ENCODE data around the gene ABHD12.

Gene ABHD12

DNA sequence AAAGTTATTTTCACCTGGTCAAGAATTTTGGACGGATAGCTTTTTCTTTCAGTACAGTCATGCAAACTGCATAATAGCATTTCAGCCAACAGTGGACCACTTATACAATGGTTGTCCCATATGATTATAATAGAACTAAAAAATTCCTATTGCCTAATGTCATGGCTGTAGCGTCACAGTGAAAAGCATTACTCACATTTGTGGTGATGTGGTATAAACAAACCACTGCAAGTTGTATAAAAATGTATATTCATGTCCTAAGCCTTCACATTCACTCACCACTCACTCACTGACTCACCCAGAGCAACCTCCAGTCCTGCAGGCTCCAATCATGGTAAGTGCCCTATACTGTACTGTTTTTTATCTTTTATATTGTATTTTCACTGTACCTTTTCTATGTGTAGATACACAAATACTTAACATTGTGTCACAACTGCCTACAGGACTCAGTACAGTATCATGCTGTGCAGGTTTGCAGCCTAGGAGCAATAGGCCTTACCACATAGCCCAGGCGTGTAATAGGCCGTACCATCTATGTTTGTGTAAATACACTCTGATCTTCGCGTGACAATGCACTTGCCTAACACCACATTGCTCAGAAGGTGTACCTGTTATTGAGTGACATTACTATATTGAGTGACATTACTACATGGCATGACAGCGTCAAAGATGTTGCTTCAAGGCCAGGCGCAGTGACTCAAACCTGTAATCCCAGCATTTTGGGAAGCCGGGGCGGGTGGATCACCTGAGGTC lies 17.9 kb downstream of the ABHD12 start:
- no peak for TF ChIP-seq SPI1 (IDR thresholded peaks at IDR 0.05; ENCODE audit: low read depth, low read length)
- no peak for TF ChIP-seq POLR2A (IDR thresholded peaks at IDR 0.05; ENCODE audit: low read depth, low read length)
- TF ChIP-seq POU2F2 (IDR thresholded peaks at IDR 0.05; ENCODE audit: low read depth, low read length) = no peak
- TF ChIP-seq TAF1 (IDR thresholded peaks at IDR 0.05; ENCODE audit: low read depth, low read length) = no peak
- TF ChIP-seq POLR2AphosphoS5 (IDR thresholded peaks at IDR 0.05; ENCODE audit: low read depth, low read length) = no peak
- TF ChIP-seq PAX5 (IDR thresholded peaks at IDR 0.05; ENCODE audit: insufficient read depth, low read length, severe bottlenecking) = no peak
- no peak for DNase-seq (ENCODE audit: insufficient read length, low spot score)
- no peak for FAIRE-seq

DNA sequence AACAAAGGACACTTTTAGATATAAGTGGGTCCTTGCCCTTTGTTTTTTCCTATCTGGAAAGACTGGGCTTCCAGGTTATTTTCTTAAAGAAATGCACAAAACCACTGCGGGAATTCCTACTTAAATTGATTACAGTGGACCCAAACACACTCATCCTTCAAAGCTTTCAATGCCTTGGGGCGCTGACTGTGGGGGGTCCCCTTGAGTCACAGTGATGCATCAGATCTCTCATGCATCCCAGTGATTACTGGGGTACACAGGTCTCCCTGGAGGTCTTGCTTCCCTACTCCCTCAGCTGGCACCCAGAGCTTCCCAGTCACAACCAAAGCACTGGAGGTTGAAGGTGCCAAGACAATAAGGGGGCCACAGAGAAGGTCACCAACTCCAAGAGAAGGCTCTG lies 20.7 kb downstream of the ABHD12 start:
- TF ChIP-seq PAX5 (IDR thresholded peaks at IDR 0.05; ENCODE audit: insufficient read depth, low read length, severe bottlenecking) (no peak), SPI1 (IDR thresholded peaks at IDR 0.05; ENCODE audit: low read depth, low read length) (no peak), TAF1 (IDR thresholded peaks at IDR 0.05; ENCODE audit: low read depth, low read length) (no peak), POLR2AphosphoS5 (IDR thresholded peaks at IDR 0.05; ENCODE audit: low read depth, low read length) (no peak), POU2F2 (IDR thresholded peaks at IDR 0.05; ENCODE audit: low read depth, low read length) (no peak), POLR2A (IDR thresholded peaks at IDR 0.05; ENCODE audit: low read depth, low read length) (no peak)
- FAIRE-seq (no peak), DNase-seq (ENCODE audit: insufficient read length, low spot score) (no peak)

DNA sequence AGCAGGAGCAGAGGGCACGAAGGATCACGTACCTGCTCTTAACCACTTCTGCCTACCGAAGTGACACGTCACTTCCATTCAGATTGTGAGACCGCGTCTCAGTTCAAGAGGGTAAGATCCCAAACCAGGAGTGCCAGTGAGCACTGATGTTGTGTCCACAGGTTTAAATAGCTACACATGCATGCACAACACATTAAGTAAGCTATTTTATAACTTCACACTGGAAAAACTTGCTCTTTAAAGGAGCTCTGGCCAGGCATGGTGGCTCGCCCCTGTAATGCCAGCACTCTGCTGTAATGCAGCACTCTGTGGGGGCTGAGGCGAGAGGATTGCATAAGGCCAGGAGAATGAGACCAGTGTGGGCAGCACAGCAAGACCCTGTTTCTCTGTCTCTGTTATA lies 21.1 kb downstream of the ABHD12 start:
- TF ChIP-seq POLR2A (IDR thresholded peaks at IDR 0.05; ENCODE audit: low read depth, low read length) = no peak
- TF ChIP-seq PAX5 (IDR thresholded peaks at IDR 0.05; ENCODE audit: insufficient read depth, low read length, severe bottlenecking) = no peak
- no peak for TF ChIP-seq SPI1 (IDR thresholded peaks at IDR 0.05; ENCODE audit: low read depth, low read length)
- TF ChIP-seq POU2F2 (IDR thresholded peaks at IDR 0.05; ENCODE audit: low read depth, low read length) = no peak
- no peak for TF ChIP-seq TAF1 (IDR thresholded peaks at IDR 0.05; ENCODE audit: low read depth, low read length)
- no peak for TF ChIP-seq POLR2AphosphoS5 (IDR thresholded peaks at IDR 0.05; ENCODE audit: low read depth, low read length)
- FAIRE-seq (no peak), DNase-seq (ENCODE audit: insufficient read length, low spot score) (no peak)

DNA sequence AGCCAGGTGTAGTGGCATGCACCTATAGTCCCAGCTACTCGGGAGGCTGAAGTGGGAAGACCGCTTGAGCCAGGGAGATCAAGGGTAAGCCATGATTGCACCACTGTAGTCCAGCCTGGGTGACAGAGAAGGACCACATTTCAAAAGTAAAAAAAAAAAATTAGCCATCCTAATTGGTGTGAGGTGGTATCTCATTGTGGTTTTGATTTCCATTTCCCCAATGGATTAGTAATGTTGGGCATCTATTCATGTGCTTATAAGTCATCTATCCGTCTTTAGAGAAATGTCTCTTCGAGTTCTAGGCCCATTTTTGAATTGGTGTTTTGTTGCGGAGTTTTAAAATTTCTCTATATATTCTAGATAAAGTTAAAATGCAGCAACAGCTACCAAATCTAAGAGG lies 21.7 kb downstream of the ABHD12 start:
- DNase-seq (ENCODE audit: insufficient read length, low spot score) (no peak), FAIRE-seq (no peak)
- no peak for TF ChIP-seq POLR2AphosphoS5 (IDR thresholded peaks at IDR 0.05; ENCODE audit: low read depth, low read length)
- TF ChIP-seq PAX5 (IDR thresholded peaks at IDR 0.05; ENCODE audit: insufficient read depth, low read length, severe bottlenecking) = no peak
- no peak for TF ChIP-seq TAF1 (IDR thresholded peaks at IDR 0.05; ENCODE audit: low read depth, low read length)
- no peak for TF ChIP-seq POU2F2 (IDR thresholded peaks at IDR 0.05; ENCODE audit: low read depth, low read length)
- TF ChIP-seq SPI1 (IDR thresholded peaks at IDR 0.05; ENCODE audit: low read depth, low read length) = no peak
- TF ChIP-seq POLR2A (IDR thresholded peaks at IDR 0.05; ENCODE audit: low read depth, low read length) = no peak

DNA sequence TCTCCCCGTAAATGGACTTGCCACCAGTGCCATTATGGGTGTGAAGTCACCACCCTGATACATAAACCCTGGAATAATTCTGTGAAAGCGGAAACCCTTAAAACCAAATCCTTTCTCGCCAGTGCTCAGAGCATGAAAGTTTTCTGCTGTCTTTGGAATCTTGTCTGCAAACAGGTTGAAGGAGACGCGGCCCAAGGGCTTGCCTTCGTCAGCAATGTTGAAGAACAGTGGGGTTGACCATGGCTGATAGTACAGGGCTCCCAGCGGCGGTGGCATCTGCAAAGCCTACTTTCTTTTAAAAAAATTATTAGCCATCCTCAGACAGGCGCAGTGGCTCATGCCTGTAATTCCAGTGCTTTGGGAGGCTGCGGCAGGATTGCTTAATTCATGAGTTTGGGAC lies 22.1 kb downstream of the ABHD12 start:
- FAIRE-seq = no peak
- DNase-seq (ENCODE audit: insufficient read length, low spot score) = no peak
- TF ChIP-seq TAF1 (IDR thresholded peaks at IDR 0.05; ENCODE audit: low read depth, low read length) = no peak
- no peak for TF ChIP-seq POU2F2 (IDR thresholded peaks at IDR 0.05; ENCODE audit: low read depth, low read length)
- no peak for TF ChIP-seq SPI1 (IDR thresholded peaks at IDR 0.05; ENCODE audit: low read depth, low read length)
- TF ChIP-seq POLR2A (IDR thresholded peaks at IDR 0.05; ENCODE audit: low read depth, low read length) = no peak
- no peak for TF ChIP-seq POLR2AphosphoS5 (IDR thresholded peaks at IDR 0.05; ENCODE audit: low read depth, low read length)
- no peak for TF ChIP-seq PAX5 (IDR thresholded peaks at IDR 0.05; ENCODE audit: insufficient read depth, low read length, severe bottlenecking)

DNA sequence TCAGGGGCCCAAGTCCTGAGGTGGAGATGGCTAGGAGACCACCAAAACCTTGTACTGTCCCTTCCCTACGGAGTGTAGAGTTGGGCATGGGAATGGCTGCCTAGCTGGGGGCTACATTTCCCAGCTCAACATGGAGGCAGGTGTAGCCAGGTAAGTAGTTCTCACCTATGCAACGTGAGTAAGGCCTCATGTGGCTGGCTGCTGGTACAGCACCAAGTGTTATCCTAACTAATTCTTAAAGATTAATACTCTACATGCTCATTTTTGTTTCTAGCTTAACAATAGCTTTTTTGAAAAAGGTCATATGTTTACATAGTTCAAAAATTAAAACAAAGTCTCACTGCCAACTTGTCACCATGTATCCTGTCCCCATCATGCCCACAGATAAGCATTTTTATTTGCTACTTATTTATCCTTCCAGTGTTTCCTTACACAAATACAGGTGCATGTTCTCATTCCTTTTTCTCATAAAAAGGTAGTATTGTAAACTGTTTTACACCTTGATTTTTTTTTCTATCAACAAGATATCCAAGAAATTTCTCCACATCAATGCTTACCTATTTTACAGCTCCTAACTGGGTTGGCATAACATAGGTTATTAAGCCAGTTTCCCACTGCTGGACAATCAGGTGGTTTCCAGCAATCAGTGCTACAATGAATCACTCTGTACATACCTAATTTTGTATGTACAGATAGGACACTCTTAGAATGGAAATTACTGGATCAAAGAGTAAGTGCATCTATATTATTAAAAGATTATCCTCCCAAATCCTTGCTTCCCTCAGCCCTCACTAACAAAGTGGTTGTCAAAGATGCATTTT lies 25.5 kb downstream of the ABHD12 start:
- TF ChIP-seq POU2F2 (IDR thresholded peaks at IDR 0.05; ENCODE audit: low read depth, low read length) = no peak
- TF ChIP-seq SPI1 (IDR thresholded peaks at IDR 0.05; ENCODE audit: low read depth, low read length) = no peak
- TF ChIP-seq PAX5 (IDR thresholded peaks at IDR 0.05; ENCODE audit: insufficient read depth, low read length, severe bottlenecking) = no peak
- no peak for TF ChIP-seq POLR2A (IDR thresholded peaks at IDR 0.05; ENCODE audit: low read depth, low read length)
- no peak for TF ChIP-seq TAF1 (IDR thresholded peaks at IDR 0.05; ENCODE audit: low read depth, low read length)
- TF ChIP-seq POLR2AphosphoS5 (IDR thresholded peaks at IDR 0.05; ENCODE audit: low read depth, low read length) = no peak
- FAIRE-seq = no peak

DNA sequence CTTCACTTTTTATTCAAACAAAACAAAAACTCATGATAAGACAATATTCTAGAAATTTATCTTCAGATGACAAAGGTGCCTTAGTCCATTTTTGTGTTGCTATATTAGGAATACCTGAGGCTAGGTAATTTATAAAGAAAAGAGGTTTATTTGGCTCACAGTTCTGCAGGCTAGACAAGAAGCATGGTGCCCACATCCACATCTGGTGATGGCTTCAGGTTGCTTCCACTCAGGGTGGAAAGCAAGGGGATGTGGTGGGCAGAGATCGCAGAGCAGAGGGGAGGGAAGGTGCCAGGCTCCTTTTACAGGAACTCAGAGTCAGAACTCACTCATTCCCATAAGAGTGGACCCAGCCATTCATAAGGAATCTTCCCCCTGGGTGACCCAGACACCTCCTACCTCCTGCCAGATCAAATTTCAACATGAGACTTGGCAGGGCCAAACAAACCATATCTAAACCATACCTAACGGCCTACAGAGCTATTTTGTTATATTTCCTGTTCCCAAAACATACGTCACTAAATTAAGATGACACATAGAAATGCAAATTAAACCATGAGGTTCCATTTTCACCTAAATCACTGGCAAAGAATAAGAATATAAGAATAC lies 26.4 kb downstream of the ABHD12 start:
- FAIRE-seq (no peak), DNase-seq (ENCODE audit: insufficient read length, low spot score) (no peak)
- TF ChIP-seq POLR2AphosphoS5 (IDR thresholded peaks at IDR 0.05; ENCODE audit: low read depth, low read length) (no peak), PAX5 (IDR thresholded peaks at IDR 0.05; ENCODE audit: insufficient read depth, low read length, severe bottlenecking) (no peak), TAF1 (IDR thresholded peaks at IDR 0.05; ENCODE audit: low read depth, low read length) (no peak), POU2F2 (IDR thresholded peaks at IDR 0.05; ENCODE audit: low read depth, low read length) (no peak), POLR2A (IDR thresholded peaks at IDR 0.05; ENCODE audit: low read depth, low read length) (no peak), SPI1 (IDR thresholded peaks at IDR 0.05; ENCODE audit: low read depth, low read length) (no peak)

More for the DNA sequence above, 25.5 kb downstream of the ABHD12 start:
- no peak for DNase-seq (ENCODE audit: insufficient read length, low spot score)

DNA sequence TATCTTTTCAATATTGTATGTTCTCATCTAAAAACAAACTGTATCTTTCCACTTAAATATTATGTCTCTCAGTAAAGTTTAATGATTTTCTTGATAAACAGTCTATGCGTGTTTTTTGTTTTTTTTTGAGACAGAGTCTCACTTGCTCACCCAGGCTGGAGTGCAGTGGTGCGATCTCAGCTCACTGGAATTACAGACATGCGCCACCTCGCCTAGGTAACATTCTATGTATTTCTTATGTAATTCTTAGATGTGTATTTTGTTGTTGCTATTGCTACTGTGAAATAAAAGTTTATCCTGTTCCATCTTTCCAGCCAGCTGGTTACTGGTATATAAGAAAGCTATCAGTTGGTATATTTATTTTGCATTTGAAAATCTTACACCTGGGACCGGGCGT lies 29.4 kb downstream of the ABHD12 start:
- TF ChIP-seq PAX5 (IDR thresholded peaks at IDR 0.05; ENCODE audit: insufficient read depth, low read length, severe bottlenecking) = no peak
- TF ChIP-seq POLR2AphosphoS5 (IDR thresholded peaks at IDR 0.05; ENCODE audit: low read depth, low read length) = no peak
- TF ChIP-seq POLR2A (IDR thresholded peaks at IDR 0.05; ENCODE audit: low read depth, low read length) = no peak
- no peak for TF ChIP-seq POU2F2 (IDR thresholded peaks at IDR 0.05; ENCODE audit: low read depth, low read length)
- no peak for TF ChIP-seq TAF1 (IDR thresholded peaks at IDR 0.05; ENCODE audit: low read depth, low read length)
- TF ChIP-seq SPI1 (IDR thresholded peaks at IDR 0.05; ENCODE audit: low read depth, low read length) = no peak
- FAIRE-seq (no peak), DNase-seq (ENCODE audit: insufficient read length, low spot score) (no peak)

All from GM12891 (cell line).